HUES6 (cell line): ENCODE data around the gene SRSF12.

Experiments used
- H3K27ac ChIP-seq: 2 replicates; pipeline ENCODE4 v1.7.0; 2013; ENCODE audit warnings: low read depth, mild to moderate bottlenecking, low read length, inconsistent platforms
- H3K27me3 ChIP-seq: 2 replicates; pipeline ENCODE4 v1.6.1; 2013; ENCODE audit warnings: low read length; ENCODE audit not compliant: control insufficient read depth, insufficient read depth
- H3K36me3 ChIP-seq: 2 replicates; pipeline ENCODE4 v1.6.1; 2013; ENCODE audit warnings: low read length; ENCODE audit not compliant: control insufficient read depth, insufficient read depth
- H3K4me1 ChIP-seq: 2 replicates; pipeline ENCODE4 v1.6.1; 2013; ENCODE audit warnings: low read length; ENCODE audit not compliant: control insufficient read depth, insufficient read depth
- H3K4me3 ChIP-seq: 2 replicates; pipeline ENCODE4 v1.5.1; 2013; ENCODE audit warnings: low read depth, low read length
- H3K9ac ChIP-seq: one replicate; pipeline ENCODE4 v1.6.1; 2013; ENCODE audit warnings: mild to moderate bottlenecking, low read length
- H3K9me3 ChIP-seq: 2 replicates; pipeline ENCODE4 v1.6.1; 2013; ENCODE audit warnings: low read depth, low read length; ENCODE audit not compliant: control insufficient read depth, insufficient read depth

SRSF12 gene

DNA sequence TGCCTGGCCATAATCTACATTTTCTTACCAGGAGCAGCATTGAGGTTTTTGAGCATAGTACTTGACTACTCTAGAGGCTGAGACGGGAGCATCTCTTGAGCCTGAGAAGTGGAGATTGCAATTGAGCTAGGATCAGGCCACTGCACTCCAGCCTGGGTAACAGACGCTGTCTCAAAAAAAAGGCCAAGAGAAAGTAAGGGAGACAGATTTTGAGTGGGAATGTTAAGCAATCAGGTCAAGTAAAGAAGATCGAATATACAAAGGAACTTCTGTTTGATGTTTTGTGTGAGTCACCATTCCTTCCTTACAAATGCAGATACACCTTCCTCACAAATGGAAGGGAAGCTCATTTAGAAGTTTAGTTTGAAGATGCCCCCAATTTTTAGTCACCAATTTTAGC, 32.9 kb downstream of the SRSF12 start:
- no peaks in the 10 kb centered on the region for H3K27me3 ChIP-seq
- H3K4me3 ChIP-seq: peak overlapping the region; percentile 38
- H3K4me1 ChIP-seq: peaks cover 33% of the 10 kb centered on the region
- peak overlapping the region; percentile 93; the same call in 1 of the 2 replicates for H3K27ac ChIP-seq
- H3K9me3 ChIP-seq: no peaks in the 10 kb centered on the region
- H3K36me3 ChIP-seq: peaks cover 22% of the 10 kb centered on the region
- H3K9ac ChIP-seq: peak overlapping the region; percentile 73

DNA sequence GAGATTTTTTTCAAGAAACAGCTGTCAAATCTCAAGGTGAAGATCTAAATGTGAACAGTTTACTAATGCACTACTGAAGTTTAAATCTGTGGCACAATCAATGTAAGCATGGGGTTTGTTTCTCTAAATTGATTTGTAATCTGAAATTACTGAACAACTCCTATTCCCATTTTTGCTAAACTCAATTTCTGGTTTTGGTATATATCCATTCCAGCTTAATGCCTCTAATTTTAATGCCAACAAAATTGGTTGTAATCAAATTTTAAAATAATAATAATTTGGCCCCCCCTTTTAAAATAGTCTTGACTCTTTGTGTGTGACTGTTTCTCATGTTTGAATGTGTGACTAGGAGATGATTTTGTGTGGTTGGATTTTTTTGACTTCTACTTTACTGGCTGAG, 33.3 kb downstream of the SRSF12 start:
- Histone ChIP-seq H3K4me3 (peak overlapping the region; percentile 23), H3K36me3 (peaks cover 22% of the 10 kb centered on the region)

GRCh38 chr6:89082486-89082891, 35.4 kb downstream of the SRSF12 start:
- peak overlapping the region; percentile 81 for H3K4me3 ChIP-seq
- H3K4me1 ChIP-seq: peaks cover 34% of the 10 kb centered on the region
- peaks cover 22% of the 10 kb centered on the region for H3K36me3 ChIP-seq
- peak overlapping the region; percentile 82; the same call in 1 of the 2 replicates for H3K27ac ChIP-seq
- H3K27me3 ChIP-seq: no peaks in the 10 kb centered on the region
- H3K9me3 ChIP-seq: no peaks in the 10 kb centered on the region
- H3K9ac ChIP-seq: peak overlapping the region; percentile 93

More for the DNA sequence above, 33.3 kb downstream of the SRSF12 start:
- Histone ChIP-seq H3K9me3 (no peaks in the 10 kb centered on the region), H3K9ac (peak overlapping the region; percentile 60), H3K4me1 (peaks cover 33% of the 10 kb centered on the region), H3K27ac (peak overlapping the region; percentile 93; the same call in 1 of the 2 replicates), H3K27me3 (no peaks in the 10 kb centered on the region)

- Histone ChIP-seq H3K4me3 (peak overlapping the region; percentile 81), H3K27me3 (no peaks in the 10 kb centered on the region), H3K9ac (peak overlapping the region; percentile 95), H3K36me3 (peaks cover 22% of the 10 kb centered on the region), H3K27ac (peak overlapping the region; percentile 82), H3K4me1 (peaks cover 34% of the 10 kb centered on the region), H3K9me3 (no peaks in the 10 kb centered on the region)
These were observed 36.2 kb downstream of the SRSF12 start for GRCh38 chr6:89081423-89082322.

- peak overlapping the region; percentile 95 for H3K9ac ChIP-seq
- peak overlapping the region; percentile 96 for H3K27ac ChIP-seq
- H3K27me3 ChIP-seq: no peaks in the 10 kb centered on the region
- peaks cover 34% of the 10 kb centered on the region for H3K4me1 ChIP-seq
- H3K9me3 ChIP-seq: no peaks in the 10 kb centered on the region
- H3K36me3 ChIP-seq: peaks cover 22% of the 10 kb centered on the region
- peak overlapping the region; percentile 81 for H3K4me3 ChIP-seq
These were observed 36.8 kb downstream of the SRSF12 start for GRCh38 chr6:89081129-89081422.

DNA sequence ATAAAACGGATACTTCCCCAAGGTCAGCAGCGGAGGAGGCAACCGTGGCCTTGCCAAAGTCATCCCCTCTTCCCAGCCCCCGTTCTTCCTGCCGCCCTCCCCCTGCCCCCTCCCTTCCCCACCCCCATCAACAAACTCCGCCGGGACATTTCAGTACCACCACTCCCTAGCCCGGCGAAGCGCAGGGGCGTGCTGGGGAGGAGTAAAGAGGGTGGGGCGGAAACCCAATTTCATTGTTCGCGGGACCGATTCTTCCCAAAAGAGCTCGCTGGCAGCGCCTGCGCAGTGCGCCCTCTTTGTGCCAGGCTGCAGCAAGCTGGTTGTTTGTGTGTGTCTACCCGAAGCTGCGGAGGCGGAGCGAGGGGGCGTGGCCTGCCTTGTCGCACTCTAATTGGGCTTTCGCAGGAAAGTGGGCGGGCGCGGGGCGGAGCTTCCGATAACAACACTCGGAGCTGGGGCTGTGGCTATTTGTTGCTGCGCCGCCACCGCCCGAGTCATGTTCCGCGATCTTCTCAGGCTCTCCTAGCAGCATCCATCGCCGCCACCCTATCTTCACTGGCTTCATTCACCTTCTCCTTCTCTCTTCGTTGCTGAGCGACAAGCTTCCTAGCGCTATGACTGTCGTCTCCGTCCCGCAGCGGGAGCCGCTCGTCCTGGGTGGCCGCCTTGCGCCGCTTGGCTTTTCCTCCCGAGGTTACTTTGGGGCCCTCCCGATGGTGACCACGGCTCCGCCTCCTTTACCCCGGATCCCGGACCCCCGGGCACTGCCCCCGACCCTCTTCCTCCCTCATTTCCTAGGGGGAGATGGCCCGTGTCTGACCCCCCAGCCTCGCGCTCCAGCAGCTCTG, 37.4 kb downstream of the SRSF12 start, which contains the start of gene PNRC1:
Gene PNRC1, plus strand, starts transcription at position 471 of the 848 bp plus-strand sequence. Its CDS starts 144 bp downstream, at position 615.
- H3K4me1 ChIP-seq: peaks cover 31% of the 10 kb centered on the region
- H3K9ac ChIP-seq: peak within 1 kb of the TSS; percentile 95
- peak within 1 kb of the TSS; percentile 81 for H3K4me3 ChIP-seq
- no peaks in the 10 kb centered on the region for H3K9me3 ChIP-seq
- H3K27ac ChIP-seq: peak within 1 kb of the TSS; percentile 96
- no peaks in the 10 kb centered on the region for H3K27me3 ChIP-seq
- peaks cover 18% of the 10 kb centered on the region for H3K36me3 ChIP-seq

GRCh38 chr6:89079511-89080234, 38.2 kb downstream of the SRSF12 start:
- Histone ChIP-seq H3K4me3 (peak overlapping the region; percentile 81), H3K27me3 (no peaks in the 10 kb centered on the region), H3K9me3 (no peaks in the 10 kb centered on the region), H3K9ac (peak overlapping the region; percentile 61), H3K36me3 (peaks cover 12% of the 10 kb centered on the region), H3K27ac (peak overlapping the region; percentile 46; the same call in 1 of the 2 replicates), H3K4me1 (peaks cover 23% of the 10 kb centered on the region)

DNA sequence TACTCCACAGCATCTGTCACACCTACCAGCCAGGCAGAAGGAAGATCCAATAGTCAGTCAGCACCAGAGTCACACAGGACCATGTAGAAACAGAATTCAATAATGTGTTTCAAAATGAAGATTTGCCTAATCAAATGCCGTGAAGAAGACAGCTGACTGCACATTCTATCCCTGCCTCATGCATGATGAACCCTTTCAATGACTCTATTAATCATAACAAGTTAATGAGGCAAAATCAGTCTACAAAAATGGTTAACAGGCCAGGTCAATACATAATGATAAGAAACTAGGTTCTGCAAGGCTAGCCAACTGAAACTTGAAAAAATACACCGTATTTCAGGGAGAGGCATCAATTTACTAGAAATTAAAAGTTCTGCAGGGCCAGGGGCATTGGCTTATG, 44.0 kb downstream of the SRSF12 start:
- H3K4me3 ChIP-seq: no peak overlapping the region
- no peak overlapping the region for H3K27ac ChIP-seq
- H3K9ac ChIP-seq: no peak overlapping the region
- H3K9me3 ChIP-seq: no peaks in the 10 kb centered on the region
- H3K4me1 ChIP-seq: no peaks in the 10 kb centered on the region
- H3K36me3 ChIP-seq: no peaks in the 10 kb centered on the region
- H3K27me3 ChIP-seq: no peaks in the 10 kb centered on the region

DNA sequence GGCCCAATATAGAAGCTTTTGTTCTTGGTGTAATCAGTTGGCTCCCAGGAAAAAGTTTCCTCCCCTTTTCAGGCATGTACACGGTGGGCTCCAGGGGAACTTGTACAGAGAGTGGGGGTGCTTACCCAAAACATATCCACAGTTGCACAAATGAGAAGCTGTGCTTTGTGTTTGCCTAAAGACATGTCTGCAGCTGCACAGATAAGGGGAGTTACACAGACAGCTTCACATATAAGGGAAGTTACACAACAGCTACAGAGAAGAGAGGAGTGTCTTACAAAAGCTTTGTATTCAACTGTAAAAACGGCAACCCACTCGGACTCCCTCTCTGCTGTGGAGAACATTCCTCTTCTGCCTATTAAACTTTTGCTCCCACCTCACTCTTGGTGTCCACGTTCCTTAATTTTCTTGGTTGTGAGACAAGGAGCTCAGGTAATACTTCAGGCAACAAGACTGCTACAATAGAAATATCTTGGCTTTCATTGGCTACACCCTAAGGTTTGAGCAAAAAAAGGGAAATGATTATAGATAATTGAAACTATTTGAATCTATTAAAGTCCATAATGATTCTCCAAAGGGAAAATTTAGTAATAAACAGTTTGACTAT, 44.8 kb downstream of the SRSF12 start:
- Histone ChIP-seq H3K4me3 (no peak overlapping the region), H3K9me3 (no peaks in the 10 kb centered on the region), H3K9ac (no peak overlapping the region), H3K27ac (no peak overlapping the region), H3K36me3 (no peaks in the 10 kb centered on the region), H3K4me1 (no peaks in the 10 kb centered on the region), H3K27me3 (no peaks in the 10 kb centered on the region)

GRCh38 chr6:89071036-89071435, 46.8 kb downstream of the SRSF12 start:
- Histone ChIP-seq H3K36me3 (no peaks in the 10 kb centered on the region), H3K9me3 (no peaks in the 10 kb centered on the region), H3K4me1 (no peaks in the 10 kb centered on the region), H3K9ac (no peak overlapping the region), H3K27me3 (no peaks in the 10 kb centered on the region), H3K27ac (no peak overlapping the region), H3K4me3 (no peak overlapping the region)
